NCI-H510A treated with DMSO at 0.1 percent for 48 hours (cell line): ENCODE measurements around the gene ACE2.

Source experiments
- DNase-seq: peaks from one replicate; lab custom pipeline; 2025; lab: John Stamatoyannopoulos, UW

The ACE2 gene

DNA sequence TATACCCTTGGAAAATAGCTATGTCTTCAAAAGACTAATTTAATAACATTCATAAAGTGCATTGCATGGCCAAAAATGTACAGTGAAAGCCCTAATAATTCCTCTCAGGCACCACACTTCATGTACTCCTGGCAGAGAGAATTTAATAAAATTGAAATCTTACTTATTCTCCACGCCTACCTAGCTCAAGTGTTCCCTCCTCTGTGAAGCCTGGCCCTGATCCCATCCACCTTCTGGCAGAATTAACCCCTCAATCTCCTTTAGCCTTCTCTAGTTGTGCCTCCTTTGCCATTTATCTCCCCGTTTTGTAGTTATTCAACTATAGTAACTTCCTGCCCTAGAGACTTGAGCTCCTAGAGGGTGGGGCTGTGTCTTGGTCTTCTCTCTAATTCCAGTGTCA, 26.7 kb downstream of the ACE2 start:
- no peak for DNase-seq

DNA sequence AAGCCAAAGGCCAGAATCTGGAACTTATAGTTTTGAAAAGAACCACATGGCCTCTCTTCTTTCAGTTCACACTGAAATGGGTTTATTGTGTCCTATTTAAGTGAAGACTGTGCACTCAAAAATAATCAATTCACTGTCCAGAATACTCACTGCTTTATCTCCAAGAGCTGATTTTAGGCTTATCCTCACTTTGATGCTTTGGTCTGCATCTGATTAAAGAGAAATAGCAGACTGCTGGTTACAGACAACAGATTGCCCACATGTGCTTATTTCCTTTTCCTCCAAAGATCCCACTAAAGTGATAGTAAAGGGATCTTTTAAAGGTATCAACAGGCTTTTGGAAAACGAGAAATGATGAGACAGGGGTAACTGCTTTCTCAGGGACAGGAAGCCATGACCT, 30.6 kb downstream of the ACE2 start:
- DNase-seq = no peak

DNA sequence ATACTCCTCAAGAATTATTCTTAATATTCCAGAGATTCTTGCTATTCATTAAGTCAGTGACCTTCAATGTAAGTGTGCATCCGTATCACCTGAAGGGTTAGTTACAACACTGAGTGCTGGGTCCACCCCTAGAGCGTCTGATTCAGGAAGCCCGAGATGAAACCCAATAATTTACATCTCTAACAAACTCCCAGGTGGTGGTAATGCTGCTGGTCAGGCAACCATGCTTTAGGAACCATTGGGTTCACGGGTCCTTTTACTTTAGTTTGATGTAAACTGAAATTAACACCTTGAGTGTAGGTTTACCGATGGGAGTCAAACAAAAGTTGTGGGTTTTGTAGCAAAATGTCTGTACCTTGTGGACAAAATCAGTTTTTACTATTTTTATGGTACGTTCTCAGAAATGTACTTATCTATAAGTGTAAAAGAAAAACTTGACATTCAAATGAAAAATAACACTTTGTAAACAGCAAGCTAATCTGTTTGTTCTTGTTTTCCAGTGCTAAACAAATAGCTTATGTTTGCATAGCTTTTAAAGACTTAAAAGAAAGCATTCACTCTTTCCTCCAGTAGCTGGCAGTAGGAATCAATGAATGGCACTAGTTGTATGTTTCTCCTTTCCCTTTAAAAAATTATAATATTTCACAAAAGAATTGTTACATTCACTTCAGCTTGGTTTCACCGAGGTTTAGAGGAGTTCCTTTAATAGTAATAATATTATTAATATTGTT, 32.7 kb downstream of the ACE2 start:
- peak; percentile 24 for DNase-seq

DNA sequence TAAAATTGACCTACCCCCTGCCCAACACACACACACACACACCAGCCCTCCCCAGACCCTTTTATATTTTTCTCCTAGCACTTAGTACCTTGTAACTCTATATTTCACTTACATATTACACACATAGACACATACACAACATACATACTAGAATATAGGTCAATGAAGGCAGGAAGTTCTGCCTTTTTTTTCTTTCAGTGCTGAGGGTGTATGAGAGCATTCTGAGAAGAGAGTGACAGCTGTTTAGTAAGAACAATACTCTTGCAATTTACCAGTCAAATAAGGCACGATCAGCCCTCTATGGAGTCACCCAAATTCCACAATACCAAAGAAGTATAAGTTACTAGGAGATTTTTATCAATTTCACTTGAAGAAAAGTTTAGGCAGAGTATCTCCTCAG, 33.5 kb downstream of the ACE2 start:
- DNase-seq = no peak

DNA sequence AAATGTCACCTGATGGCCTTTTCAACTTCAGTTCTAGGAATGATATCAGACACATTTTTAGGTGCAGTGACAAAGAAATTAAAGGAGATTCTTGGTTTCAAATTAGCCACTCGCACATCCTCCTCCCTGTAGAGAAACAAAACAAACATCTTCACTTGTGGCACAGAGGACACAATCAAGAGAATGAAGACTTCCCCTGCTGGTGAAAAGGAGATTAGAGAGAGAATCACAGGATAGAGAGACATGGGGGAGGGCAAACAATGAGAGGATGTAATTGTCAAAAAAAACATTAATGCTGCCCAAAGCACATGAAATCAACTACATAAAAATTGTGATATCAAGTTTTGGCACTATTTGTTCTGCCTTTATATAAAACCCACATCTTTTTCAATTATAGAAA, 34.5 kb downstream of the ACE2 start:
- no peak for DNase-seq

DNA sequence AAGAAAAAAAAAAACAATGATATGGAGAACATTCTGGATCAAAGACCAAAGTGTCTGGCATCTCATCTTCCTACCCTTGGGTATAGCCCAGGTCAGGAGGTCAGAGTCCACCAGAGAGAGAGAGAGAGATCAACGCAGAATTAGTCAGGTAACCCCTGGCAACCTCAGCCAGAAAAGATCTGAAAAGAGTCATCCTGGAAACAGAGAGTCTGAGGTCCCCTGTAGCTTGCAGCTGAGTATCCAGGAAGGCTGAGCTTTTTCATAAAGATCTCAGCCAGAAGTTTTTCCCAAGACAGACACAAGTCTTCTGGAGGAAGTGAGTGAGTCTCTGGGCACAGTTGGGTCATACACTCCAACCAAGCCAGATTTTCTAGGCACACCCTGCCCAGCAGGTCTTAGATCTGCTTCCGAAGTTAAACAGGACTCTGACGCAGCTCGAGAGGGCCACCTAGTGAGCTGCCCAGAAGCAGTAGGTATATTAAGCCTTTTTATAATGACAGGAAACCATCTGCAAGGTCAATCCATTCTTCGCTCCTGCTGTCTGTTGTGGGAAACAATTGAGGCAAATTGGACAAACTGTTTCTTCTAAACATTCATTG, 35.7 kb downstream of the ACE2 start:
- peak; percentile 12 for DNase-seq

DNA sequence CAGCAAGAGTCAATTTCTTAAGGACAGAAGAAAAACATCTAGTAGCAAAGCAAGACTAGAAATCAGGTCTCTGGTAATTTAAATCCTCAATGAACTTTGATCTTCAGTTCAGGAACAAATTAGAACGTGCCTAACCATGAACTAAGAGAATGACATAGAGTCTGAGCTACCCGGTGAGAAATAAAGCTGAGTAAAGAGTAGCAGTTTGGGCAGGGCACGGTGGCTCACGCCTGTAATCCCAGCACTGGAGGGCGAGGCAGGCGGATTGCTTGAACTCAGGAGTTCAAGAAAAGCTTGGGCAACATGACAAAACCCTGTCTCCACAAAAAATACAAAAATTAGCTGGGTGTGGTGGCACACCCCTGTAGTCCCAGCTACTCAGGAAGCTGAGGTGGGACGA, 37.7 kb downstream of the ACE2 start:
- DNase-seq = no peak

DNA sequence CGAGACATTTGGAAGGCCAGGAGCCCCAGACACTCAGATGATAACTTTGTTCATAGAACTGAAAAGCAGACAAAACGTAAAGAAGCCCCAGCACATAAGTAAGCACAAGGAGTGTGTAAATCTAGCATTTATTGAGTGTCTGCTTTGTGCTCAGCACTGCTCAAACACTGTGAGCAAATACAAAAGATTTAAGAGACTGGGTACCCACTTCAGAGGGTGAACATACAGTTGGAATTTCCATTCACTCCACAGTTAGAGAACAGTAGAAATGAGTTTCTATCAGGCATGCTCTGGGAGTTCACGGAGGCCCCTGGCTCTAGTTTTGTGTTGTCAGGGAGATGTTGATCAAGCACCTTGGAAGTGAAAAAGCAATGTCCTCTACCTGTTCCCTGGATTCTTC, 39.8 kb downstream of the ACE2 start:
- DNase-seq = no peak

DNA sequence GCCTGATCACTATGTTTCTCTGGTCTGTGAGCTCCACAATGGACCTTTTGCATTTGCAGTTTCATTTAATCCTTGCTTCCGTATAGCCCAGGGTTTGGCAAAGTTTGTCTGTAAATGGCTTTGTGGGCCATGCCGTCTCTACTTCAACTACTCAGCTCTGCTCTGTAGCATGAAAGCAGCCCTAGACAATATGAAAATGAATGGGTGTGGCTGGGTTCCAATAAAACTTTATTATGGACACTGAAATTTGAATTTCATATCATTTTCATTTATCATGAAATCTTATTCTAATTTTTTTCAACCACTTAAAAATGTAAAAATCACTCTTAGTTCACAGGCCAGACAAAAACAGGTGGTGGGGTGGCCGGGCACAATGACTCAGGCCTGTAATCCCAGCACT, 41.5 kb downstream of the ACE2 start:
- no peak for DNase-seq

DNA sequence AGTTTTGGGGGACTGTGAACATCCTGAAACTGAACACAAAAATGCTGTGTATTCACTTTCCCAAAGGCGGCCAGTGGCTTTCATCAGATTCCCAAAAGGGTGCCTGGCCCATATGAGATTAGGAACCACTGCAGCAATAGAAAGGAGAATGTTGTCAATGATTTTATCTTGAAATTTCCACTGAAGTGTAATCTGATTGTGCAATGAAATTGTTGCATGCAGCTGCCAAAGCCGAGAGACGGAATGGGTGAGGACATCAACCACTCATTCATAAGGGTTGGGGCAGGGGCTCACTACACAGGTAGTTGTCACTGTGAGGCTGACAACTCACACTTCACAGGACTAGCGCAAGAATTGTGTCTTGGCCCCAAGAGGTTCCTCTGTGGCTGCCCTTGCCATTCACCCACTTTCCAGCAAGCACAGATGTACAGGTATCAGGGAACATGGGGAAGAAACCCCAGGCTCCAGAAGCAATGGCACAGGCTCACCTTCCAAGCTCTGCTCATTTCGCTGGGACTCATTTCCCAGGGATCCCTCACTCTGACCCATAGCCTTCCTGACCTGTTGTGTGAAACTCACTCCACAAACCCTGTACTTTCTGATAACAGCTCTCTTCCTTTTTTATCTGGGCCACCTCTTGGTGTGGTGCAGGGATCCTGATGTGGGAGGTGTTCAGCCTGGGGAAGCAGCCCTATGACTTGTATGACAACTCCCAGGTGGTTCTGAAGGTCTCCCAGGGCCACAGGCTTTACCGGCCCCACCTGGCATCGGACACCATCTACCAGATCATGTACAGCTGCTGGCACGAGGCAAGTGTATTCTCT, 51.4 kb downstream of the ACE2 start:
- DNase-seq = no peak

DNA sequence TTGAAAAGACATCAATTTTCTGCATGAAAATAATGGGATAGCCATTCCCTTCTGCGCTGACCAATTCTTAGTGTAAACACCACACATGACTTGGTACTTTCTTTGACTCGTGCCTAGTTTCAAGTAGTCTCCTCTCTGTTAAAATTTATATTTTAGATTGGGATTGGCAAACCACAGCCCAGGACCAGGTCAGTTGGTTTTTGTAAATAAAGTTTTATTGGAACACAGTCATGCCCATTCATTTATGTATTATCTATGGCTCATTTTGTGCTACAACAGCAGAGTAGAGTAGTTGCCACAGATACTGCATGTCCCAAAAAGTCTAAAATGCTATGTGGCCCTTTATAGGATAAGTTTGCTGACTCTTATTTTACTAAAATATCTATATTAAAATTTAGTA, 53.4 kb downstream of the ACE2 start:
- DNase-seq = no peak

DNA sequence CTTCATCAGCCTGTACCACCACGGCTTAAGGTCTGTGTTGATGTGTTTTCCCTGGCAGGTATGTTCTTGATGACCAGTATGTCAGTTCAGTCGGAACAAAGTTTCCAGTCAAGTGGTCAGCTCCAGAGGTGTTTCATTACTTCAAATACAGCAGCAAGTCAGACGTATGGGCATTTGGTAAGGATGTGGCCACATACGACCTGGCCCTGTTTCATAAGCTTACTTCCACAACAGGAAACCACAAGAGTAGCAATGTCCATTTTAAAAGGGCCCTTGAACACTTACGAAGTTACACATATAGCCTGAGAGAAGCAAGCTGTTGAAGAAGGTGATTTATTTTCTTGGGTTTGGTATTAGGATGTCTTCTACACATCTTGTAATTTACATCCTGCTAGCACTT, 54.0 kb downstream of the ACE2 start:
- DNase-seq = no peak

DNA sequence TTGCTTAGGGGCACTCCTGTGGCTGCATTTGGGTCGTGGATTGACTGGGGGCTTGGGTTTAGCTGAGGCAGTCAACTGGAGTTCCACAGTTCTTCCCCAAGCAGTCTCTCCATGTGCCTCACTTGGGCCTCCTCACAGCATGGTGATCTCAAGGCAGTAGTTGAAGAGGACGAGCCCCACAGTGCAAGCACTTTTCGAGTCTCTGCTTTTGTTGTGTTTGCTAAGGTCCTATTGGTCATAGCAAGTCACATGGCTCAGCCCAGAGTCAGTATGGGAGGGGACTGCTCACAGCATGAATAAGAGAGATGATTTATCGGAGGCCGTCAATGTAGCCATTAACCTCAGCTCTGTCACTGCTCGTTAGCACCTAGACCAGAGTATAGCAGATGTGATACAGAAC, 70.4 kb downstream of the ACE2 start:
- DNase-seq = no peak

DNA sequence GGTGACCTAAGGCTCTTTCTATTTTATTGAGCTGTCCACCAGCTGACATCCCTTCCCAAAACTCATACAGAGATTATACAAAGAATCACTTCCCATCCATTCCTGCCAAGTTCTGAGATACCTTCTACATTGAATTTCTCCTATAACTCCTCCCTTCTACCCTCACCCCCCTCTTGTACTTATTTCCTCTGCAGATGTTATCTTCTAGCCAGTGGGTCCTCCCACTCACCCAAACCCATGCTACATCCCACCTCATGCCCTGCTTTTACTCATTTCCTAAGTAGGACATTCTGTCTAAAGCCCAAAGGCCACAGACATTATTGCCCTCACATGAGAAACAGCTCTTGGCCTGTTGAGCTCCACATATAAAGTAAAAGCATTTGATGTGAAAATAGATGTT, 71.6 kb downstream of the ACE2 start:
- DNase-seq = no peak

DNA sequence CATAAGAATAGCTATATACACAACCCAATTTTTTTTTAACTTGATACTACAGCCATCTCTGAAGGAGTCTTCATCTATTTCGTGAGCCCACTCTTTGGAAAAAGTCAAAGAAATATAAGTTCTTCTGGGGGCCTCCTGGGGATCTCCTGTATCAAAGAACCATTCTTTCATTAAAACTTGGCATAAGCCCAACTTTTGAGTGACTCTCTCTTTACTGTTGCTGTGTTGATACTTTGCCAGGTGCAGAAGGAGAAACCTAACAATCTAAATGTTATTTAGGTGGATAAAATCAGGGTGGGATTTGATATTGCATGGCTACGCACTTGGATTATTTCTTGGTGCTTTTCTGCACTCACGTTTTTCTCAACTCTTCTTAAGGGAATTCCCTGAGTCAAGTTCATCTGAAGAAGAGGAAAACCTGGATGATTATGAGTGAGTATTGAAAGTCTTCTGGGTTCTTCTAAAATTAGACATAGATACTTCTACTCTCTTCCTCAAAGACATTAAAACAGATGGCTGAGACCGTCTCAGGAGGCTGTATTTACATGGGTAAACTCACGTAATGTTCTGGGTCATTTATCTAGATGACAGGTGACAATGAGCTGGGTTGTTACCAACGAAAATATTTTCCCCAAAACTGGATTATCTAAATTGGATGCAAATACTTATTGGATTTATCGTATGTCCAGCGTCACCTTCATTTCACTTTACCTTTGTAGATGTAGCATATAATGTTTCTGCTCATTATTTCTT, 74.9 kb downstream of the ACE2 start:
- DNase-seq = peak; percentile 58

DNA sequence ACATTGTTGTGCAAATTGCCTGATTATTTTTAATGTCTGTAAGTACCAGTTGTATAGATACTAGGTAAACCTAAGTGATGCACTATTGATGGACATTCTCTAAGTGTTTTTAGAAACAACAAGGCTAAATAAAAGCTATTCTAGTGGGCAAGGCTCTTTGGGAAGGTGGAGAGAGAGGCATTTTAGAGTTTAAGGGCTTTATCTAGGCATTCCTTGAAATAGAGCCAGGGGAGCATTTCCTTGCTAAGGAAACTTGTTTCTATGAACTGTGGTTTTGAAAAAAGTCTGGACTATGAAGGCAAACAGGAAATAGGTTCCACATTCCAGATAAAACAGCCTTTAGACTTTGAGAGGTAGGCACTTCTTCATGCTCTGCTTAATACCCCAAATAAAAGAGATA, 76.3 kb downstream of the ACE2 start:
- peak; percentile 23 for DNase-seq

DNA sequence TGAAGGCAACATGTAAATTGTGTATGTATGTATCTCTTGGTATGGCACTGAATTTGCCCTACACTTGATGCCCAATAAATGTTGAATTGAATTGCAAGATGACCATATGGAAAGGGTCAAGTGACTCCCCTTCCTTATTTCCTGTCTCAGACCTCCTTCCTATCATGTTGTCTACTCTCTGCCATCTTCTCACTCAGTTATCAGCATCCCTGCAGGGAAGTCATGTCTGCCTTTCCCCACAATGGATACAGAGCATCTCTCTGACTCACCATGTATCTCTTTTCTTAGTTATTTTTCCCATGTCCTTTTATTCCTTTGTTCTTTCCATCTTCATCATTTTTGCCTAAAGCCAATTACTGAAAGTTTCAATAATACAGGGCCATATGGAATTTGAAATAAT, 77.7 kb downstream of the ACE2 start:
- no peak for DNase-seq

DNA sequence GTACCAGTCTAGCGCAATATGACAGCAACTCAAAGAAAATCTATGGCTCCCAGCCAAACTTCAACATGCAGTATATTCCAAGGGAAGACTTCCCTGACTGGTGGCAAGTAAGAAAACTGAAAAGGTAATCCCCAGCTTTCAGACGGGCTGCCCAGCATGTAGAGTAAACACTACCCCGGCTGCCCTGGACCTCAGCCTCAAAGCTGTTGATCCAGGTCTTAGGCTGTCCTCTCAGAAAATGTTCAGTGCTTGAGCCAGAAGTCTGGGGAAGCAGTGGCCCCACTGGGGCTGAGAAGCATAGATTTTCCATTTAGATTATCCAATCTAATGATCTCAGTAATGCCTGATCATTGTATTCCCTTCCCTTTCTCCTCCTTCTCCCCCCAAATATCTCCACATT, 78.3 kb downstream of the ACE2 start:
- no peak for DNase-seq

DNA sequence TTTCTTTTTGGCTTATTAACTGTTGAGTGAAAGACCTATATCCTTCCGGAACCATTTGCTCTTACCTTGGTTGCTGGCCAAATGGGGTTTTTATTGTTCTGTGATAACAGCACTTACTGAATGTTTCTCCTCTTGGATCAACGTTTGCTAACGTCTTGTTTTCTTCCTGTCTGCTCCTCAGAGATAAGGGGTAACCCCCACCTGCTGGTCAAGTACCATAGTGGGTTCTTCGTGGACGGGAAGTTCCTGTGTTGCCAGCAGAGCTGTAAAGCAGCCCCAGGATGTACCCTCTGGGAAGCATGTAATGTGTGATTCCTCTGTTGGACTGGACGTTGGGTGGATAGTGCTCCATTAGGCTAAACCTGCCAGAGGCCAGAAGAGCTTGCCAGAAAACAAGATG, 84.8 kb downstream of the ACE2 start:
- DNase-seq = no peak

DNA sequence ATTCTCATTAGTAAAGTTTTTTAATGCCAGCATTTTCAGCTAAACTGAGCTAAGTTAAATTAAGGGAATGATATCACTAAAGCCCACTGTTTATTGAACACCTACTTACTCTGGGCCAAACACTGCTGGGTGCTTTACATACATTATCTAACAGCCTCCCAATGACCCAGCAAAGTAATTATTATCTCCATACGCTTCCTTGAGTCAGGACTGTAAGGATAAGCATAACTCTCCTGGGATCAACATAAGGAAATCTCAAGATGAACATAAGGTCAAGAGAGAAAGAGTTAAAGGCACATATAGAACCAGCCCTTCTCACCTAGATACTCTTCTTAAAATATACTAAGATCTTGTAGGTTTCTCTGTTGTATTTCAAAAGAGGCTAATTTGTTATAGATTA, 86.5 kb downstream of the ACE2 start:
- no peak for DNase-seq

DNA sequence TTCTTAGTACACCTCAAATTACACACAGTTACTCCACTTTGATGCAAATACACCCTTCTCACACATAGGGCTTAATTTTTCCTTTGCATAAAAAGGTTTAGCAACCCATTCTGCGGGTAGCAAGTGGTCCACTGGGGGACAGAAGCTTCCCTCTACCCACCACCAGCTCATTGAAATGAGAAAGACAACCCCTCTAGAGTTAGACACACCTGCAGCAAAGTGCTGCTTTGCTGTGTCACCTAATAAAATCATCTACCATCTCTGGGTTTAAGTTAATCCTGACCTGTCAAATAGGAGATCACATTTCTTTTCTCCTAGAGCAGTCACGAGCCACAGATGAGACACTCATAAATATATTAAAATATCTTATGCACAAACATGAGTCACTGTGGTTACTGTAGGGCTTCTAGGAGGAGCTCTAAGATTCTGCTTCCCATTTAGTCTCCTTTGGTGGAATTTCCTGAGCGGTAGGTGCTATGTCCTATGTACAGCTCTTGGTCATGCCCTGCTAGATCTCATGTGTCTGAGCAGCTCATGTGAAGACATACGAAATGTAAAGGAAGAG, 88.3 kb downstream of the ACE2 start:
- DNase-seq = no peak

DNA sequence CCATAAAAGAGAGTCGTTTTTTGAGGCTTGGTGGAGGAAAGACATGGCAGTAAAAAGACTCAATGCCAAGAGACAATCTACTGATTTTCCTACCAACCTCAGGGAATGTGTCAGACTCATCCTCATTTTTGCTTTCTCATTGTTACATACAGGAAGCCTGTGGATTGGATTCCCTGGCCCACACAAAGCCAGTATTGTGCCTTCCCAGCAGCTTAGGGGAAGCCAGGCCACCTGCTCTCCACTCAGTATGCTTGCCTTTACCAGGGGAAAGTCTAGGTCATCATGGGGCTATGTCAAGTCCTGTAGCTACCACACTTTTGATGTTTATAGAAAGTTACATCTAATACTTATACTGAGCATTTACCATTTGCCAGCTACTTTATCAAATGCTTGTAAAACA, 89.2 kb downstream of the ACE2 start:
- DNase-seq = no peak
